ENCODE results near the gene MARS1.
A peak's percentile ranks its signal among the peaks of the same experiment; 100 is the strongest.
"Not testable (repeated sequence)": the region's sequence is repeated elsewhere in the genome, so short reads cannot be mapped to it uniquely, and the experiment has no call there.

MARS1 gene

GRCh38 chr12:57473886-57474285 lies 14.0 kb upstream of the MARS1 start:
- DNase-seq, result no peak

- no peak for DNase-seq
Observed at GRCh38 chr12:57474430-57474829, 13.4 kb upstream of the MARS1 start.

GRCh38 chr12:57474862-57475261 lies 13.0 kb upstream of the MARS1 start:
- DNase-seq, result no peak

- DNase-seq, result no peak
Observed at GRCh38 chr12:57475271-57476161, 12.4 kb upstream of the MARS1 start.

GRCh38 chr12:57476162-57476992 lies 11.5 kb upstream of the MARS1 start:
- DNase-seq, result peak; percentile 37 to 51

- DNase-seq, result no peak
Observed at GRCh38 chr12:57476993-57477709, 10.7 kb upstream of the MARS1 start.

GRCh38 chr12:57477710-57478681 lies 9.9 kb upstream of the MARS1 start:
- DNase-seq, result peak; percentile 61 to 75

GRCh38 chr12:57479043-57479375 lies 8.9 kb upstream of the MARS1 start:
- no peak for DNase-seq

- DNase-seq, result peak; percentile 22 to 43
Observed at GRCh38 chr12:57479376-57480115, 8.3 kb upstream of the MARS1 start, which contains the start of gene ARHGAP9. ARHGAP9 (minus strand) TSS chr12:57479866; CDS start chr12:57479406, 460 bp downstream.

GRCh38 chr12:57481671-57482070 lies 6.2 kb upstream of the MARS1 start:
- DNase-seq, result no peak

GRCh38 chr12:57483466-57483865 lies 4.4 kb upstream of the MARS1 start:
- DNase-seq, result no peak

- DNase-seq, result no peak
Observed at GRCh38 chr12:57485695-57486094, 2.2 kb upstream of the MARS1 start.

GRCh38 chr12:57487055-57487596 lies 742 bp upstream of the MARS1 start:
- DNase-seq, result no peak

GRCh38 chr12:57488402-57489156 lies 711 bp downstream of the MARS1 start:
- DNase-seq, result no peak

- DNase-seq, result no peak
Observed at GRCh38 chr12:57489157-57489641, 1.3 kb downstream of the MARS1 start.

GRCh38 chr12:57490126-57490525 lies 2.3 kb downstream of the MARS1 start:
- no peak for DNase-seq

- DNase-seq, result peak; percentile 45 to 51
Observed at GRCh38 chr12:57491393-57492280, 3.8 kb downstream of the MARS1 start.

- DNase-seq, result not testable (repeated sequence)
Observed at GRCh38 chr12:57495051-57495701, 7.3 kb downstream of the MARS1 start.

Measured in AML-193 (cell line).